ENCODE measurements around the gene STH.

Gene STH

GRCh38 chr17:46046957-46047356, 47.9 kb downstream of the STH start:
- peak; percentile 9 for DNase-seq (ENCODE audit: low read depth)

GRCh38 chr17:46047398-46047797, 48.3 kb downstream of the STH start:
- DNase-seq (ENCODE audit: low read depth) = no peak

- no peak for DNase-seq (ENCODE audit: low read depth)
Measured at GRCh38 chr17:46047856-46048255, 48.8 kb downstream of the STH start.

Measured in fibroblast of the conjunctiva (primary cell).